Fibroblast of skin of abdomen (primary cell): ENCODE measurements around the gene TMEM35B. TPM values are rescaled to one million over a fixed set of nuclear protein-coding genes. Genes with fewer than 3 reads are reported as not detected.
"Not testable (repeated sequence)": the region's sequence is repeated elsewhere in the genome, so short reads cannot be mapped to it uniquely, and the experiment has no call there.

Experiments
- DNase-seq: peaks from one replicate; pipeline ENCODE4 v3.0.0-alpha.2; 2013
- polyA plus RNA-seq, 2 experiments: library from polyadenylated mRNA; unstranded; fragments of 120-200 nt; gene quantifications; one replicate each; pipeline ENCODE4 v1.2.1, GENCODE V29; 2013; ENCODE audit not compliant: insufficient read length in 2 of 2

Gene TMEM35B
- polyA plus RNA-seq (2013, experiment 1 of 2; ENCODE audit: insufficient read length) = 25.9 TPM
- polyA plus RNA-seq (2013, experiment 2 of 2; ENCODE audit: insufficient read length) = 27.0 TPM

GRCh38 chr1:34984793-34985608, at the start of gene TMEM35B:
TMEM35B (minus strand) TSS chr1:34985347; CDS start chr1:34985305, 42 bp downstream.
- peak; percentile 64 for DNase-seq

- no peak for DNase-seq
Observed at GRCh38 chr1:35033346-35033745, 48.2 kb upstream of the TMEM35B start.

- no peak for DNase-seq
Observed at GRCh38 chr1:35032384-35032739, 47.2 kb upstream of the TMEM35B start.

- peak; percentile 30 for DNase-seq
Observed at GRCh38 chr1:35030756-35031446, 45.8 kb upstream of the TMEM35B start.

DNA sequence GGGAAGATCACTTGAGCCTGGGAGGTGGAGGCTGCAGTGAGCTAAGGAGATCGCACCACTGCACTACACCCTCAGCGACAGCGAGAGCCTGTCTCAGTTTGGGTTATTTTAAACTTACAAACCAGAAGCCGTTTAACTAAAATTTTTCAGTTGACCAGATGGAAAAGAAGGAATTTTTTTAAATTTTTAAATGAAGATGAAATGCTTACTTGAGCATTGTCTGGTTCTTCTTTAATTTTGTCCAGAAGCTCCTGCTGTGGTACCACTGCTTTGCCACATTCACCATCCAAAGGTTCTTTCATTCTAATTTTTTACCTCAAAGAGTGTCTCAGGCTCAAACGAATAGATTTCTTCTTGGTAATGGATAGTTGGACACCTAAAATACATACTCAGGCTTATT, 45.2 kb upstream of the TMEM35B start:
- no peak for DNase-seq

- DNase-seq = peak; percentile 18
Observed at GRCh38 chr1:35029761-35030160, 44.6 kb upstream of the TMEM35B start.

- no peak for DNase-seq
Observed at GRCh38 chr1:35016406-35016805, 31.3 kb upstream of the TMEM35B start.

DNA sequence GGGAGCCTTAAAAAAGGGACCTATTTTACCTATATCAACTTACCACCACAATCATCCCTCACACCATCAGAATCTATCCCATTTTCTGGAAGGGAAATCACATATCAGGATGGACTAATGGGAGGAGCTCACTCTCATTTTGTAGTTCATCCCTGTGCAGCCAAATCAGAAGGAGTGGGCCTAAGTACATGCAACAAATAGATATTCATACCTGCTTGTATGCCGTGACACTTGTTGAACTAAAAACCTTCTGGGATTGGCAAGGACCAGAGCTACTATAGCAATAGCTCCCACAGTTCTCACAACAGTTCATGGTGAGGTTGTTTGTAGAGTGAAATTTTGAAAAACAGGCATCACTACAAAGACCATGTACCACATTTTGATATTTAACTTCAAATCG, 29.3 kb upstream of the TMEM35B start:
- no peak for DNase-seq

- no peak for DNase-seq
Observed at GRCh38 chr1:35005711-35006110, 20.6 kb upstream of the TMEM35B start.

GRCh38 chr1:35001743-35002142, 16.6 kb upstream of the TMEM35B start:
- peak; percentile 43 for DNase-seq

GRCh38 chr1:34994878-34995277, 9.7 kb upstream of the TMEM35B start:
- DNase-seq = no peak

GRCh38 chr1:34988581-34988980, 3.4 kb upstream of the TMEM35B start:
- DNase-seq = no peak

DNA sequence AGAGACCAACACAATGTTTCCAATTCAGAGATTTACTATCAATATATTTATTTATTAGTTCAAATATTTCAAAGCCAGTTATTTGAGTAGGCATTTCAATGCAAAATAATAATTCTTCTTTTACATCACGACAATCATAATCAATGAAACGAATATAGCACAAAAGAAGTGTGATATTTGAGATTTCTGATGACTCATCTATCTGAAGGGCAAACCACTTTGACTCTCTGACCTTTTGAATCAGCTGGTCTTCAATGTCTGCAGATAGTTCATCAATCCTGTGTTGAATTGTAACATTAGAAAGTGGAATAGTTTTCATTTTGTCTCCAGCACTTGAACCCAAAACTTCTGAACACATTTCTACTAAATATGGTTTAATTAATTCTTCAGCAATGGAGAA, 3.0 kb upstream of the TMEM35B start:
- DNase-seq = no peak

GRCh38 chr1:34987018-34987417, 1.9 kb upstream of the TMEM35B start:
- peak; percentile 13 for DNase-seq

GRCh38 chr1:34985609-34985904, 410 bp upstream of the TMEM35B start:
- DNase-seq = not testable (repeated sequence)

- DNase-seq = peak; percentile 33
Observed at GRCh38 chr1:34984435-34984792, 733 bp downstream of the TMEM35B start.

GRCh38 chr1:34983700-34984355, 1.3 kb downstream of the TMEM35B start:
- DNase-seq = peak; percentile 24

DNA sequence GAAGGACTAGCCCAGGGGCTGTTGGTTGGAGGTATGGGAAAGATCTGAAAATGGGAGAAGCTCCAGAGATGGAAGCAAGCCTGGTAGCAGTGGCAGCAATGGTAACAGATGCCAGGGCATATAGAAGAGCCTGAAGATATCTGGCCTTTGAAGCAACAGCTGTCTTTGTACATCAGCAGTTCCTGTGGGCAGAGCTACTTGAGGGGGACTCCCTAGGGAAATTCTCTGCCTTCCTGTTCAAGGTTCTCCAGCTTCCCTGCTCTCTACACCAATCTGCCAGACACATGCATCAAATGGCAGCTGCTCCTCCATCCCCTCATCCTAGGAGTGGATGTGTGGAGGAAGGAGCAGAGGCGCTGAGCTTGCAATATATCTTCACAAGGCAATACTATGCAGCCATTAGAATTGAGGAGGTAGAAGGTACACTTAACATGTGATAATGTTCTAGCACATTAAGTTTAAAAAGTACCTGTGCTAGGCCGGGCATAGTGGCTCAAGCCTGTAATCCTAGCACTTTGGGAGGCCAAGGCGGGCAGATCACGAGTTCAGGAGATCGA, 2.2 kb downstream of the TMEM35B start:
- DNase-seq = no peak

GRCh38 chr1:34980715-34981114, 4.4 kb downstream of the TMEM35B start:
- DNase-seq = no peak

DNA sequence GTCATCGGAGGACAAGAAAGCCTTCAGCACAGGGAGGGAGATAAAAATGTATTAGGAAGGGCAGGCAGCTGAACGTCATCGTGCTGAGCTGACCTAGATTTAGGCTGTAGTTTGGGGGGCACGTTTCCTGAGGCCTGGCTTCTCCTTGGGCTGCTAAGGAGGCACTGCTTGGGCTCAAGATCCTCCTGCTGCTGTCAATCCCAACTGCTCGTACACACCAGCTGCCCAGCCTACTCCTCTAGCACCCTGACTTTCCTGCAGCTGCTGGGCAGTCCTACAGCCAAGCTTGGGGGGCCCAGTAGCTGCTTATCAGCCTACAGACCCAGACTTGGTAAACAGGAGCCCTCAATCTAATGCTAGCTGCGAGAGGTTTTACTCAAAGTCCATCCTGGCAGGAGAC, 6.2 kb downstream of the TMEM35B start:
- DNase-seq = no peak

DNA sequence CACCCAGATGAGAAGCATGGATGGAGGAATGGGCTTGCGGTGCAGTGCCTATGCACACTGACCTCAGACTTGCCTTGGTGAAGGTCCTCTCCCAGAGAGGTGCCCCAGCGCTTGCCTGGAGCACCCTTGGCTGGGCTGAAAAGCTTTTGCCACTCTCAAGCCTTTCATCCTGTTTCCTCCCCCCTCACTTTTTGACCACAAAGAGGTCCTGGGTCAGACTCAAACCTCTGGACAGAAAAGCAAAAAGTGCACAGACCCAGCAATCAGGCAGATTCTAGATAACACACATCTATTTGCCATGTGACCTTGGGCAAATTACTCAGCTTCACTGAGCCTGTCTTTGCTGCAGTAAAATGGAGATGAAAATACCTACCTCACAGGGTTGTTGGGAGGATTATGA, 7.3 kb downstream of the TMEM35B start:
- no peak for DNase-seq

GRCh38 chr1:34977210-34977471, 8.0 kb downstream of the TMEM35B start:
- no peak for DNase-seq

DNA sequence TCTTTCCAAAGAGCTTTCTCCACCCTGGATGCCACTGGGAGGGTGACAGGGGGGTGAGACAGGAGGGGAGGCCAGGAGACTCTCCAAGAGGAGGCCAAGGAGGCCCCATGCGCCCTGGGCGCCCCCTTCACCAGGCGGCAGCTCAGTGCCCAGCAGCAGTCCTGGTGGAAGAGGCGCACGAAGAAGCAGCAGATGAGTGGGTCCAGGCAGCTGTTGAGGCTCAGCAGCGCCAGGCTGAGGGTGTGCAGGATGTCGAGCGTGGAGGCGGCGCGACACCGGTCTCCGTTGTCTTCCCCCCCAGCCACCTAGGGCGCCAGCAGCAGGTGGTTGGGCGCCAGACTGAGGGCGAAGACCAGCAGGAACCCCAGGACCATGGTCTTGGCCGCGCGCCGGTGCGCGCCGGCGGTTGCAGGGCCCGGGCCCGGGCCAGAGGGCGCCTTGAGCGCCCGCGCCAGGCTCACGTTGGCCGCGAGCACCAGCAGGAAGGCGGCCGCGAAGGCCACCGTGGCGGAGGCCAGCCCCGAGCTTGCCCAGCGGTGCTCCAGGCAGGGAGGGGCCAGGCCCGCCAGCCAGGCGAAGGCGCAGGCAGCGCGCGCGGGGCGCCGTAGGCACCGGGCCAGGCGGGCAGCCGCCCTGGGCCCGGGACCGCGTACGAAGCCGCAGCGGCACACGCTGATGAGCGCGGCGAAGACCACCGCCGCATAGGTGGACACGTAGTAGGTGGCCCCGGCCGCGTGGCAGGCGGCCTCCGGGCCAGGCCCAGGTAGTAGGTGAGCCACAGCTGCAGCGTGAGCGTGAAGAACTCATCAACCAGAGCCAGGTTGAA, 8.6 kb downstream of the TMEM35B start:
- DNase-seq = no peak
